22Rv1 (cell line): ENCODE measurements around the gene CST8.

Experiments
- CTCF ChIP-seq: fragments of 450-650 bp; IDR thresholded peaks from 2 replicates; pipeline ENCODE4 v1.5.1; 2017; ENCODE audit warnings: mild to moderate bottlenecking
- ZFX ChIP-seq: fragments of 450-650 bp; IDR thresholded peaks from 2 replicates; pipeline ENCODE4 v1.6.1; 2017; ENCODE audit warnings: antibody characterized with exemption, borderline replicate concordance

GRCh38 chr20:23541330-23541729, 50.4 kb downstream of the CST8 start:
- TF ChIP-seq CTCF: no peak
- no peak for TF ChIP-seq ZFX
